Psoas muscle (tissue), 8 donors: ENCODE data around the gene SEC24B. TPM values are rescaled to one million over a fixed set of nuclear protein-coding genes. Genes with fewer than 3 reads are reported as not detected.

Experiments used
- ATAC-seq, 4 donors: fragments of 200-7000 bp; cut with Tn5 transposase; one replicate each; pipeline ENCODE4 v1.9.1; 2020; ENCODE audit warnings: moderate library complexity in 3 of 4, mild to moderate bottlenecking in 2 of 4
- DNase-seq, 2 donors: peaks; one replicate each; pipeline ENCODE4 v3.0.0-alpha.2; 2020
- H3K27ac ChIP-seq: fragments of 200-600 bp; one replicate; pipeline ENCODE4 v1.8.0; 2022
- H3K27me3 ChIP-seq, 3 donors: fragments of 200-600 bp in 1 of 3; one replicate each; pipeline versions ENCODE4 v1.6.1 to v1.8.0; 2013 to 2022; ENCODE audit warnings: low read length in 2 of 3, mild to moderate bottlenecking in 2 of 3, moderate library complexity in 1 of 3; ENCODE audit not compliant: insufficient read depth in 3 of 3
- H3K36me3 ChIP-seq, 2 donors: fragments of 200-600 bp in 1 of 2; one replicate each; pipeline versions ENCODE4 v1.6.1 to v1.8.0; 2013 to 2022; ENCODE audit warnings: low read depth in 1 of 2, mild to moderate bottlenecking in 1 of 2, moderate library complexity in 1 of 2; ENCODE audit not compliant: insufficient read depth in 1 of 2
- H3K4me1 ChIP-seq: fragments of 200-600 bp; one replicate; pipeline ENCODE4 v1.8.0; 2022
- H3K4me3 ChIP-seq: fragments of 200-600 bp; one replicate; pipeline ENCODE4 v1.8.0; 2022; ENCODE audit warnings: mild to moderate bottlenecking
- H3K9me3 ChIP-seq: fragments of 200-600 bp; one replicate; pipeline ENCODE4 v1.8.0; 2022
- CTCF ChIP-seq: fragments of 200-600 bp; IDR thresholded peaks from one replicate; pipeline ENCODE4 v1.8.0; 2022; ENCODE audit warnings: antibody characterized with exemption
- WGBS, 3 donors: extraction: QIAGEN DNeasy Blood & Tissue Kit; methylation state at CpG; one replicate each; pipeline versions ENCODE4 v1.1.6 to v1.1.7; 2013; 5-methylcytosine and 5-hydroxymethylcytosine counted together
- intact Hi-C, 2 donors: fragments of 100-400 bp; cut with DNase I; formaldehyde crosslinking; loops; one replicate each; pipeline versions ENCODE4 v1.11.0 to v1.14.2; 2022
- polyA plus RNA-seq, 3 donors: library from polyadenylated mRNA; stranded (reverse); fragments of 200-250 nt; gene quantifications; one replicate each; pipeline ENCODE4 v1.2.3, GENCODE V29; 2013
- total RNA-seq, 4 donors: library from RNA; stranded (reverse); fragmentation: NEBNext Ultra II Directional in 2 of 4; extraction: Animal tissue kit (Norgen Biotek cat#: 25700) in 2 of 4; gene quantifications; one replicate each; pipeline versions ENCODE4 v1.2.1 to v1.2.4, GENCODE V29; 2021 to 2023
- donor health status: healthy with polysubstance abuse.
- donor health status: DM: no; HTN: no; CAD: no; lungs with moderate emphysema.
- donor health status: Bipolar disorder and iron deficiency.
- donor health status: healthy.
- donor health status: DM: yes; HTN: yes; CAD: no.
- donor health status: DM: no; HTN: no; CAD: no.
- donor health status: DM: no; HTN: no; CAD: no.
- donor health status: DM: yes; HTN: yes; CAD: no.

Gene SEC24B
- total and polyA plus RNA-seq, 7 donors, result 14.6 to 34.8 (median 30.3) TPM

GRCh38 chr4:109469915-109470314, 36.3 kb downstream of the SEC24B start:
- H3K4me3 ChIP-seq, result no peak overlapping the region
- intact Hi-C loops, result loop anchor here in 1 of 2 donors (5.0 kb wide), 1 partner anchor 38 kb away; the partner anchor contains the start of gene SEC24B
- no peak for DNase-seq
- no peak for TF ChIP-seq CTCF
- no peak overlapping the region for H3K27ac ChIP-seq
- H3K36me3 ChIP-seq, result peaks cover 0 to 25% of the 10 kb centered on the region in 2 donors
- ATAC-seq, result no peak
- H3K4me1 ChIP-seq, result peaks cover 24% of the 10 kb centered on the region
- H3K9me3 ChIP-seq, result no peaks in the 10 kb centered on the region
- H3K27me3 ChIP-seq, result no peaks in the 10 kb centered on the region

DNA sequence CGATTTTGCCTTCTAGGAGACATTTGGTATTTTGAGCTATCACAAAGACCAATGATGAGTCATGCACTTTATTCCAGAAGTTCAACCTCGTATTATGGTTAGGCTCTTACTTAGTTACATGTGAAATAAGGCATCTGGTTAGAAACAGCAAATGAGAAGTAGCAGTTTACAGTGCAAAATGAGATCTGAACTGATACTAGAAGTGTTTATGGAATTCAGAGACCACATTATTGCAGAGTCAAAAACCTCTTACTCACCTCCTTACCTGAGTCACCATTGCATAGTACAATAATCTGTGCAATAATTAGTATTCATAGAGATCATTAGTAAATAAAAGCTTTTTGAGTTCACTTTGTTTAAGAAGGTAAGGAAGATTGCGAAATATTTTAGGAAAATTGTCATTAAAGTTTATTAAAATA, 38.7 kb downstream of the SEC24B start:
- peak in 3 of 4 donors; percentile 33 to 76 (median 57) for ATAC-seq
- H3K4me1 ChIP-seq, result peaks cover 17% of the 10 kb centered on the region
- no peak for TF ChIP-seq CTCF

DNA sequence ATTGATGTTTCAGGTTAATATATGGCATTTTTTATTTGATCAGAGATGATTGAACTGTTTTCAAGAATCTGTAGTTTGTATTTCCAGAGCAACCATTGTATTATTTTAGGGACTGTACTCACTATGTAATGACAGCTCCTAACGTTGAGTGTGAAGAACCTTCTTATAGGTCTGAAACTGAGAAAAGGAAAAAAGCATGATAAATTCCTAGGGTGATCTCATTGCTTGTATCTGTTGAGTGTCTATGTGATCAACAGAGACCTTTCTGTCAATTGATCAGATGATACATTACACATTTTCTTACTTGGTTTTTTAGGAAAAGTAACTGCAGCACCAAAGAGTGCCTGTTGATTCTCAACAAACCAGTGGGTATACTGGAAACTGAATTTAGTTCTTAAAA, 40.2 kb downstream of the SEC24B start:
- 48 to 56% (median 51%) methylated on average over 1 of the region's 1 CpG for WGBS, 3 donors
- no peak for ATAC-seq
- intact Hi-C loops, result loop anchor here in 1 of 2 donors (5.0 kb wide), 1 partner anchor 42 kb away; the partner anchor contains the start of gene SEC24B

More for the DNA sequence above, 38.7 kb downstream of the SEC24B start:
- intact Hi-C loops, result loop anchor here in 1 of 2 donors (5.0 kb wide), 1 partner anchor 40 kb away; the partner anchor contains the start of gene SEC24B
- H3K9me3 ChIP-seq, result no peaks in the 10 kb centered on the region
- no peak overlapping the region for H3K4me3 ChIP-seq
- no peaks in the 10 kb centered on the region for H3K27me3 ChIP-seq
- no peak for DNase-seq
- WGBS, 3 donors, result 43 to 68% (median 48%) methylated on average over 3 of the region's 3 CpGs
- peaks cover 0 to 20% of the 10 kb centered on the region in 2 donors for H3K36me3 ChIP-seq
- no peak overlapping the region for H3K27ac ChIP-seq

GRCh38 chr4:109486007-109486406, 52.4 kb downstream of the SEC24B start:
- peak in 1 of 4 donors; percentile 56 for ATAC-seq
- Histone ChIP-seq H3K4me3 (no peak overlapping the region), H3K9me3 (no peaks in the 10 kb centered on the region), H3K36me3 (peaks cover 0 to 27% of the 10 kb centered on the region in 2 donors), H3K4me1 (no peaks in the 10 kb centered on the region), H3K27me3 (no peaks in the 10 kb centered on the region), H3K27ac (no peak overlapping the region)
- WGBS, 3 donors, result 85 to 91% (median 88%) methylated on average over 1 of the region's 1 CpG
- intact Hi-C loops, result loop anchor here in 1 of 2 donors (5.0 kb wide), 1 partner anchor 54 kb away; the partner anchor contains the start of gene SEC24B
- TF ChIP-seq CTCF, result no peak
- DNase-seq, result no peak

More for the DNA sequence above, 40.2 kb downstream of the SEC24B start:
- no peak for TF ChIP-seq CTCF
- Histone ChIP-seq H3K36me3 (peaks cover 0 to 20% of the 10 kb centered on the region in 2 donors), H3K9me3 (no peaks in the 10 kb centered on the region), H3K4me1 (peaks cover 12% of the 10 kb centered on the region), H3K4me3 (no peak overlapping the region), H3K27ac (no peak overlapping the region), H3K27me3 (no peaks in the 10 kb centered on the region)
- DNase-seq, result no peak

GRCh38 chr4:109494563-109494962, 60.9 kb downstream of the SEC24B start:
- intact Hi-C loops, result no loop called here
- H3K36me3 ChIP-seq, result peaks cover 7 to 58% of the 10 kb centered on the region in 2 donors
- no peak overlapping the region for H3K27ac ChIP-seq
- H3K4me1 ChIP-seq, result no peaks in the 10 kb centered on the region
- no peaks in the 10 kb centered on the region for H3K9me3 ChIP-seq
- DNase-seq (no peak), ATAC-seq (no peak)
- no peak overlapping the region for H3K4me3 ChIP-seq
- WGBS, 3 donors, result 60 to 79% (median 69%) methylated on average over 3 of the region's 3 CpGs
- no peak for TF ChIP-seq CTCF
- no peaks in the 10 kb centered on the region for H3K27me3 ChIP-seq
